ENCODE results near the gene EFCAB14.
"Not testable (repeated sequence)": the region's sequence is repeated elsewhere in the genome, so short reads cannot be mapped to it uniquely, and the experiment has no call there.

The EFCAB14 gene

GRCh38 chr1:46699666-46700065, 19.2 kb downstream of the EFCAB14 start:
- Histone ChIP-seq H3K4me1 (ENCODE audit: control insufficient read depth, insufficient read depth, low read length, unreplicated experiment) (no peaks in the 10 kb centered on the region), H2AFZ (ENCODE audit: low read length, unreplicated experiment) (no peak overlapping the region), H3K36me3 (ENCODE audit: insufficient read depth, low read length) (peaks cover 19% of the 10 kb centered on the region), H3K79me2 (ENCODE audit: control insufficient read depth, insufficient read depth, low read length, unreplicated experiment) (no peaks in the 10 kb centered on the region), H3K27me3 (ENCODE audit: insufficient read depth, low read length) (no peaks in the 10 kb centered on the region), H3K4me3 (ENCODE audit: low read depth, low read length) (no peak overlapping the region), H3K27ac (ENCODE audit: low read depth, low read length) (no peak overlapping the region)

DNA sequence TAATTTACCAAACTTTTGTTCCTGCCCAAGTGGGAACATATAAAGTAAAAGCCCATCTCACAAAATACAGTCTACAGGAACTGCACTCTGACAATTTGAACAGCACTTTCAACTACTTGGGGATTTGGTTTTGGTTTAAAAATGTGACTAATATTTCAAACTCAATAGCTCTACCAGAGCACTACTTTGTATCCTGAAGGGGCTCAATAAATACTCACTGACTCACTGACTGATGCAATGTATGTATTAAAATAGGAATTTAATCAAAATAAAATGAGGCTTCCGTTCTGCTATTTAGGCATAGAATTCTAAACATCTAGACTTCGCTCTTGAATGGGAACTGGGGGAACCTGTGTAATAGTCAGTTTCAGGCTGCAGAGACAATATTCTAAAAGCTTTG, 21.9 kb downstream of the EFCAB14 start:
- Histone ChIP-seq H3K4me1 (ENCODE audit: control insufficient read depth, insufficient read depth, low read length, unreplicated experiment) (no peaks in the 10 kb centered on the region), H3K36me3 (ENCODE audit: insufficient read depth, low read length) (peaks cover 19% of the 10 kb centered on the region), H3K4me3 (ENCODE audit: low read depth, low read length) (no peak overlapping the region), H2AFZ (ENCODE audit: low read length, unreplicated experiment) (no peak overlapping the region), H3K79me2 (ENCODE audit: control insufficient read depth, insufficient read depth, low read length, unreplicated experiment) (no peaks in the 10 kb centered on the region), H3K27me3 (ENCODE audit: insufficient read depth, low read length) (no peaks in the 10 kb centered on the region), H3K27ac (ENCODE audit: low read depth, low read length) (no peak overlapping the region)

DNA sequence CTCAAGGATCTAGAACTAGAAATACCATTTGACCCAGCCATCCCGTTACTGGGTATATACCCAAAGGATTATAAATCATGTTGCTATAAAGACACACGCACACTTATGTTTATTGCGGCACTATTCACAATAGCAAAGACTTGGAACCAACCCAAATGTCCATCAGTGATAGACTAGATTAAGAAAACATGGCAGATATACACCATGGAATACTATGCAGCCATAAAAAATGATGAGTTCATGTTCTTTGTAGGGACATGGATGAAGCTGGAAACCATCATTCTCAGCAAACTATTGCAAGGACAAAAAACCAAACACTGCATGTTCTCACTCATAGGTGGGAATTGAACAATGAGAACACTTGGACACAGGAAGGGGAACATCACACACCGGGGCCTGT, 24.2 kb downstream of the EFCAB14 start:
- peaks cover 19% of the 10 kb centered on the region for H3K36me3 ChIP-seq (ENCODE audit: insufficient read depth, low read length)
- H3K27ac ChIP-seq (ENCODE audit: low read depth, low read length); H3K4me3 ChIP-seq (ENCODE audit: low read depth, low read length); H3K4me1 ChIP-seq (ENCODE audit: control insufficient read depth, insufficient read depth, low read length, unreplicated experiment); H3K27me3 ChIP-seq (ENCODE audit: insufficient read depth, low read length); H2AFZ ChIP-seq (ENCODE audit: low read length, unreplicated experiment); H3K79me2 ChIP-seq (ENCODE audit: control insufficient read depth, insufficient read depth, low read length, unreplicated experiment): not testable (repeated sequence)

DNA sequence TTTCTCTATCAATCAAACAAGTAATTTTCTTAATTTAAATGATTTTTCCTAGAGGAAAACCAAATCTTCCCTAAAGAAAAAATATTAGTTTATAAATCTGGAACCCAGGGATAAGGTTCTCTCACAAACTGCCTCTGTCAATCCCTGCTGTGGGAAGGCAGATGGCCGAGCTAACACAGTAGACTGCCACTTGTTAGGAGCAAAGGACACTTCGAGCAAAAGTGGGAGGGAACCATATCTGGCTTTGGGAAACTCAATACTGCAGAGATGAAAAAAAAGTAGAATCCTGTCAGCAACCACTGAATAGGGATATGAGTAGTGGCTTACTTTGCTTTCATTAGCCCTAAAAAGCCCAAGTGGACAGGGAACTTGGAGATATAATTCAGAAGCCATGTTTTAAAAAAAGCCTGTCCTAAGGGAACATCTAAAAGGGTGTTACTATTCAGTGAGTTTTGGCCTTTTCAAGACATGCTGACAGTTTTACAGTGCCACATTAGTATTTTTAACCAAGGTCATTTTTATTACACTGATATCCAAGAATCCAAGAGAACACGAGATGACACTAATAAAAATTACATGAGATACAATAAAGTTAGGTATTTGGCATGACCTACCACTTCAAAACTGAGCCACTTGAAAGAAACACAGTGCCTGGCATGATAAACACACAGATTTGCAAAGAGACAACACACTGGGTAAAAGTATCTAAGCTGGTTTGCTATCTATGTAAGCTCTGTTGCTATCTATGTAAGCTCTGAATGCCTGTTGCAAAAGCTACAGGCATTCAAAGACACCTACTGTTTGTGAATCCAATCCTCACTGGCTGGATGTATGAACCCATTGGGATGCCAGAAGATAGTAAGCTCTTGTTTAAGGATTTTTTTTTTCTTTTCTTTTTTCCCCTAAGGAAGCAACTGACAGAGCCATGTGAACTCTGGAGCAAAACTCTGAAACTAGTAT, 25.8 kb downstream of the EFCAB14 start:
- Histone ChIP-seq H3K27ac (ENCODE audit: low read depth, low read length) (no peak overlapping the region), H3K27me3 (ENCODE audit: insufficient read depth, low read length) (no peaks in the 10 kb centered on the region), H3K4me3 (ENCODE audit: low read depth, low read length) (no peak overlapping the region), H3K4me1 (ENCODE audit: control insufficient read depth, insufficient read depth, low read length, unreplicated experiment) (no peaks in the 10 kb centered on the region), H3K79me2 (ENCODE audit: control insufficient read depth, insufficient read depth, low read length, unreplicated experiment) (no peaks in the 10 kb centered on the region), H3K36me3 (ENCODE audit: insufficient read depth, low read length) (peaks cover 16% of the 10 kb centered on the region), H2AFZ (ENCODE audit: low read length, unreplicated experiment) (no peak overlapping the region)

- Histone ChIP-seq H3K4me1 (ENCODE audit: control insufficient read depth, insufficient read depth, low read length, unreplicated experiment) (peaks cover 5% of the 10 kb centered on the region), H3K79me2 (ENCODE audit: control insufficient read depth, insufficient read depth, low read length, unreplicated experiment) (no peaks in the 10 kb centered on the region), H3K27me3 (ENCODE audit: insufficient read depth, low read length) (no peaks in the 10 kb centered on the region), H3K27ac (ENCODE audit: low read depth, low read length) (no peak overlapping the region), H2AFZ (ENCODE audit: low read length, unreplicated experiment) (no peak overlapping the region), H3K36me3 (ENCODE audit: insufficient read depth, low read length) (peaks cover 17% of the 10 kb centered on the region), H3K4me3 (ENCODE audit: low read depth, low read length) (no peak overlapping the region)
Measured at GRCh38 chr1:46691997-46692790, 26.7 kb downstream of the EFCAB14 start.

DNA sequence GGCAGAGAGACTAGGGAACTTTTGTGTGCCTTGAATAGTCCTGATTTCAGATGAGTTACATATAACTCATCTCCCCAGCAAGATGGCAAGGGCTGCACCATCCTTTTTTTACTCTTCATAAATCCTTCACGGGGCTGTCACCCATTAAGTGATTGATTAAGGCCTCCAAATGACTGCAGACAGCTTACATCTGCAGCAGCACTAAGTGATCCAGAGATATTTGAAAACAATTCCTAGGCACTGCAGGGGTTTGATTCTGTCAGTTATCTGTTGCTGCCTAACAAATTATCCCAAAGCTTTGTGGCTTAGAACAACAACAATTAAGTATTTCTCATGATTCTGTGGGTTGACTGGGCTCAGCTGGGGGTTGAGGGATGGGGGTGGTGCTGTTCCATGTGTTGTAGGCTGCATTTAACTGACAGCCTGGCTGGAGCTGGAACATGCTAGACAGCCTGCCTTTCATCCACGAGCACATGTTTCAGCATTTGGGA, 27.9 kb downstream of the EFCAB14 start:
- Histone ChIP-seq H3K27ac (ENCODE audit: low read depth, low read length) (no peak overlapping the region), H2AFZ (ENCODE audit: low read length, unreplicated experiment) (no peak overlapping the region), H3K36me3 (ENCODE audit: insufficient read depth, low read length) (peaks cover 18% of the 10 kb centered on the region), H3K4me1 (ENCODE audit: control insufficient read depth, insufficient read depth, low read length, unreplicated experiment) (peaks cover 14% of the 10 kb centered on the region), H3K79me2 (ENCODE audit: control insufficient read depth, insufficient read depth, low read length, unreplicated experiment) (no peaks in the 10 kb centered on the region), H3K4me3 (ENCODE audit: low read depth, low read length) (no peak overlapping the region), H3K27me3 (ENCODE audit: insufficient read depth, low read length) (no peaks in the 10 kb centered on the region)

- Histone ChIP-seq H2AFZ (ENCODE audit: low read length, unreplicated experiment) (no peak overlapping the region), H3K27ac (ENCODE audit: low read depth, low read length) (no peak overlapping the region), H3K4me3 (ENCODE audit: low read depth, low read length) (no peak overlapping the region), H3K36me3 (ENCODE audit: insufficient read depth, low read length) (peaks cover 12% of the 10 kb centered on the region; the same call in 1 of the 2 replicates), H3K4me1 (ENCODE audit: control insufficient read depth, insufficient read depth, low read length, unreplicated experiment) (peaks cover 14% of the 10 kb centered on the region), H3K27me3 (ENCODE audit: insufficient read depth, low read length) (no peaks in the 10 kb centered on the region), H3K79me2 (ENCODE audit: control insufficient read depth, insufficient read depth, low read length, unreplicated experiment) (no peaks in the 10 kb centered on the region)
Measured at GRCh38 chr1:46689897-46690296, 29.0 kb downstream of the EFCAB14 start.

- no peaks in the 10 kb centered on the region for H3K27me3 ChIP-seq (ENCODE audit: insufficient read depth, low read length)
- H3K27ac ChIP-seq (ENCODE audit: low read depth, low read length) = no peak overlapping the region
- H3K4me1 ChIP-seq (ENCODE audit: control insufficient read depth, insufficient read depth, low read length, unreplicated experiment) = peaks cover 18% of the 10 kb centered on the region
- H3K4me3 ChIP-seq (ENCODE audit: low read depth, low read length) = no peak overlapping the region
- no peaks in the 10 kb centered on the region for H3K79me2 ChIP-seq (ENCODE audit: control insufficient read depth, insufficient read depth, low read length, unreplicated experiment)
- H2AFZ ChIP-seq (ENCODE audit: low read length, unreplicated experiment) = no peak overlapping the region
- H3K36me3 ChIP-seq (ENCODE audit: insufficient read depth, low read length) = peaks cover 15% of the 10 kb centered on the region; the same call in 1 of the 2 replicates
Measured at GRCh38 chr1:46689356-46689755, 29.6 kb downstream of the EFCAB14 start.

DNA sequence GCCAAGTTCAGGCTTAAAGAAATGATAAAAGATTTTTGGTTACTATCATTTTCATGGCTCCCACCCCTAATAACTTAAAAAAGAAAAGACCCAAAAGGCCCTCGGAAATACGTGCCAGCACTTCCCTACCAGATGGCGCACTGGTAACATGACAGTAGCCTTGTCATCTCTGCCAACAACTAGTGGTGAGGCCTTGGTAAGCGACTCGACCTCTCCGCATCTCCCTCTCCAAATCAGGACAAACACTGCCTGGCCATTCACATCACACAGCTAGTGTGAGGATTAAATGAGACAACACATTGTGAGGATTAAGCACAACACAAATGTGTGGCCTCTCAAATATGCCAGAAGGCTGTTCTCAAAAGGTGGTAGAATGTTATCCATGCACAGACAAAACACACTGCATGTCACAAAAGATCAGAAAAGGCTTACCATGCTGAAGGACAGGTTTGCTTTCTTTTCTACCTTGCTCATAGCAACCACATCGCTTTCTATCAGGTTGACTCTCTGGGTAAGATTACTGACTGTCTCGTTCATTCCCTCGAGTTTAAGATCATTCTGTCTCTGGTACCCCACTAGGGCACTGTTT, 30.9 kb downstream of the EFCAB14 start:
- H3K27me3 ChIP-seq (ENCODE audit: insufficient read depth, low read length) = no peaks in the 10 kb centered on the region
- H2AFZ ChIP-seq (ENCODE audit: low read length, unreplicated experiment) = no peak overlapping the region
- H3K4me1 ChIP-seq (ENCODE audit: control insufficient read depth, insufficient read depth, low read length, unreplicated experiment) = peaks cover 18% of the 10 kb centered on the region
- H3K27ac ChIP-seq (ENCODE audit: low read depth, low read length) = no peak overlapping the region
- H3K4me3 ChIP-seq (ENCODE audit: low read depth, low read length) = no peak overlapping the region
- peaks cover 29% of the 10 kb centered on the region for H3K36me3 ChIP-seq (ENCODE audit: insufficient read depth, low read length)
- H3K79me2 ChIP-seq (ENCODE audit: control insufficient read depth, insufficient read depth, low read length, unreplicated experiment) = no peaks in the 10 kb centered on the region

GRCh38 chr1:46687093-46687659, 31.7 kb downstream of the EFCAB14 start:
- Histone ChIP-seq H3K27ac (ENCODE audit: low read depth, low read length) (no peak overlapping the region), H2AFZ (ENCODE audit: low read length, unreplicated experiment) (no peak overlapping the region), H3K36me3 (ENCODE audit: insufficient read depth, low read length) (peaks cover 30% of the 10 kb centered on the region), H3K79me2 (ENCODE audit: control insufficient read depth, insufficient read depth, low read length, unreplicated experiment) (no peaks in the 10 kb centered on the region), H3K27me3 (ENCODE audit: insufficient read depth, low read length) (no peaks in the 10 kb centered on the region), H3K4me1 (ENCODE audit: control insufficient read depth, insufficient read depth, low read length, unreplicated experiment) (peaks cover 22% of the 10 kb centered on the region), H3K4me3 (ENCODE audit: low read depth, low read length) (no peak overlapping the region)
